ENCODE measurements around the gene MTERF4.

MTERF4 gene

GRCh38 chr2:241068136-241068941 is 33.7 kb downstream of the MTERF4 start:
- FAIRE-seq, result no peak

GRCh38 chr2:241067501-241068135 is 34.5 kb downstream of the MTERF4 start:
- no peak for FAIRE-seq

- FAIRE-seq, result no peak
Measured at GRCh38 chr2:241066893-241067341, 35.2 kb downstream of the MTERF4 start.

GRCh38 chr2:241066171-241066892 is 35.8 kb downstream of the MTERF4 start:
- FAIRE-seq, result no peak

- FAIRE-seq, result no peak
Measured at GRCh38 chr2:241065355-241065803, 36.7 kb downstream of the MTERF4 start.

- no peak for FAIRE-seq
Measured at GRCh38 chr2:241064802-241065354, 37.2 kb downstream of the MTERF4 start.

GRCh38 chr2:241064008-241064801 is 37.9 kb downstream of the MTERF4 start:
- no peak for FAIRE-seq

GRCh38 chr2:241063587-241063986 is 38.5 kb downstream of the MTERF4 start:
- no peak for FAIRE-seq

- FAIRE-seq, result no peak
Measured at GRCh38 chr2:241063093-241063551, 39.0 kb downstream of the MTERF4 start.

- FAIRE-seq, result no peak
Measured at GRCh38 chr2:241062389-241063092, 39.5 kb downstream of the MTERF4 start.

GRCh38 chr2:241061275-241061674 is 40.8 kb downstream of the MTERF4 start:
- FAIRE-seq, result no peak

- no peak for FAIRE-seq
Measured at GRCh38 chr2:241053576-241054251, 48.4 kb downstream of the MTERF4 start.

- no peak for FAIRE-seq
Measured at GRCh38 chr2:241052677-241053360, 49.3 kb downstream of the MTERF4 start.

GRCh38 chr2:241051578-241052487 is 50.3 kb downstream of the MTERF4 start:
- FAIRE-seq, result no peak

- FAIRE-seq, result no peak
Measured at GRCh38 chr2:241050624-241051577, 51.2 kb downstream of the MTERF4 start.

GRCh38 chr2:241049739-241050623 is 52.1 kb downstream of the MTERF4 start:
- FAIRE-seq, result no peak

GRCh38 chr2:241048949-241049343 is 53.1 kb downstream of the MTERF4 start:
- FAIRE-seq, result no peak
